Measurements from ENCODE around the gene FKBP5. TPM values are rescaled to one million over a fixed set of nuclear protein-coding genes. Genes with fewer than 3 reads are reported as not detected.

FKBP5 gene
- total and polyA plus RNA-seq, 8 donors, result 68.1 to 209 (median 110) TPM

DNA sequence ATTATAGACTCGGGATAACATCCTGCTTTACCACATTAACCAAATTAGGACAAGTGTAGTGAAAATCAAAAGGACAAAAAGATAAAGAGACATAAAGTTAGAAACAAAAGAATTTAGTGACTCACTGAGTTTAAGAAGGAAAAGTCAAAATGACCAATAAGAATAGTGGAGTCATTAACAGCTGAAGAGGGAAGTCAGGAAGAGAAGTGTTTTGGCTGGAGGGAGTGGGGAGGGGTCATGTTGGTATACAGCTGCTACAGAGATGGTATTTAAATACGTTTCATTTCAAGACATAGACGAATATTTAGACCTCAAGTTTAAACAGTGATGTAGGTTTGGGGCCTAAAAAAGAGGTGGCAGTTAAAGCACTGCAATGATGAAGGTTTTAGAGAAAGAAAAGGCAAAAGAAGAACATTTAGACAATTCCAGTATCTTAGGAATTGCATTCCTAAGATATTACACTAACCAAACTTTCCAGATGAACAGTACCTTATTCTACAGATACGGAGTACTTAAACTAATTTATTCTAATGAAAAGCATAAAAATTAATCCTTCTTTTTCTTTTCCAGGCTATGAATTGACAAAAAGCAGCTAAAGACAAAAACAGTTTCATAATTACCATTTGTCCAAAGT, 10.6 kb downstream of the FKBP5 start:
- WGBS, 5 donors, result 60 to 72% (median 64%) methylated on average over 4 of the region's 4 CpGs
- Histone ChIP-seq H3K36me3 (peaks cover 8 to 63% (median 52%) of the 10 kb centered on the region in 4 donors), H3K9me3 (no peaks in the 10 kb centered on the region), H3K27me3 (no peaks in the 10 kb centered on the region), H3K27ac (peak overlapping the region in 2 of 5 donors; percentile 14 to 41), H3K4me3 (peak overlapping the region in 2 of 4 donors; percentile 3 to 14), H3K4me1 (peaks cover 35 to 95% (median 79%) of the 10 kb centered on the region in 4 donors)
- intact Hi-C loops (cut with DNase I; ENCODE audit: low total_unique reads), result no loop called here
- no peak for DNase-seq
- TF ChIP-seq, protein P1, sequence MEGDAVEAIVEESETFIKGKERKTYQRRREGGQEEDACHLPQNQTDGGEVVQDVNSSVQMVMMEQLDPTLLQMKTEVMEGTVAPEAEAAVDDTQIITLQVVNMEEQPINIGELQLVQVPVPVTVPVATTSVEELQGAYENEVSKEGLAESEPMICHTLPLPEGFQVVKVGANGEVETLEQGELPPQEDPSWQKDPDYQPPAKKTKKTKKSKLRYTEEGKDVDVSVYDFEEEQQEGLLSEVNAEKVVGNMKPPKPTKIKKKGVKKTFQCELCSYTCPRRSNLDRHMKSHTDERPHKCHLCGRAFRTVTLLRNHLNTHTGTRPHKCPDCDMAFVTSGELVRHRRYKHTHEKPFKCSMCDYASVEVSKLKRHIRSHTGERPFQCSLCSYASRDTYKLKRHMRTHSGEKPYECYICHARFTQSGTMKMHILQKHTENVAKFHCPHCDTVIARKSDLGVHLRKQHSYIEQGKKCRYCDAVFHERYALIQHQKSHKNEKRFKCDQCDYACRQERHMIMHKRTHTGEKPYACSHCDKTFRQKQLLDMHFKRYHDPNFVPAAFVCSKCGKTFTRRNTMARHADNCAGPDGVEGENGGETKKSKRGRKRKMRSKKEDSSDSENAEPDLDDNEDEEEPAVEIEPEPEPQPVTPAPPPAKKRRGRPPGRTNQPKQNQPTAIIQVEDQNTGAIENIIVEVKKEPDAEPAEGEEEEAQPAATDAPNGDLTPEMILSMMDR (IDR thresholded peaks at IDR 0.05), result no peak
- no peak for TF ChIP-seq POLR2A (IDR thresholded peaks at IDR 0.05)
- TF ChIP-seq EP300 (IDR thresholded peaks at IDR 0.05), result no peak
- no peak for TF ChIP-seq POLR2AphosphoS5 (IDR thresholded peaks at IDR 0.05)

DNA sequence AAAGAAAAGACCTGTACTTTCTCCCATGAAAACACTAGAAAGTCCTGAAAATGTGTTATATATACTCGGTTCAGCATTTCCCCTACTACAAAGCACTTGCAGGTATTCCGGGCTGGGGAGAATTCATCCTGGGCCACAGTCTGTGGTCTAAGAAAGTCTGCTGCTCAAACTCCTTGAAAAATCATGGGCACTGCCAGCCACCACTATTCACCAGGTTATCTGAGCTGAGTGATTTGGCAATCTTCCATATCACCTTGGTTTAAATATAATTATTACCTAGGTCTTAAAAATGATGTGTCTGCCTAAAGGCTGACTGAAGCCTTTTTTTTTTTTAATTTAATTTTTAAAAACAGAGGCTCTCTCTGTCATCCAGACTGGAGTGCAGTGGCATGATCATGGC, 11.3 kb downstream of the FKBP5 start:
- TF ChIP-seq, protein P1 (IDR thresholded peaks at IDR 0.05), result no peak
- TF ChIP-seq POLR2AphosphoS5 (IDR thresholded peaks at IDR 0.05) (no peak), POLR2A (IDR thresholded peaks at IDR 0.05) (no peak)
- peak in 1 of 2 donors; percentile 54 for DNase-seq
- no peaks in the 10 kb centered on the region for H3K27me3 ChIP-seq
- intact Hi-C loops (cut with DNase I; ENCODE audit: low total_unique reads), result no loop called here
- no peaks in the 10 kb centered on the region for H3K9me3 ChIP-seq
- H3K27ac ChIP-seq, result peak overlapping the region in 3 of 5 donors; percentile 14 to 44 (median 41)
- H3K4me3 ChIP-seq, result peak overlapping the region in 2 of 4 donors; percentile 3 to 14
- H3K4me1 ChIP-seq, result peaks cover 35 to 95% (median 80%) of the 10 kb centered on the region in 4 donors
- peaks cover 8 to 62% (median 51%) of the 10 kb centered on the region in 4 donors for H3K36me3 ChIP-seq
- 27 to 77% (median 60%) methylated on average over 2 of the region's 2 CpGs for WGBS, 5 donors

DNA sequence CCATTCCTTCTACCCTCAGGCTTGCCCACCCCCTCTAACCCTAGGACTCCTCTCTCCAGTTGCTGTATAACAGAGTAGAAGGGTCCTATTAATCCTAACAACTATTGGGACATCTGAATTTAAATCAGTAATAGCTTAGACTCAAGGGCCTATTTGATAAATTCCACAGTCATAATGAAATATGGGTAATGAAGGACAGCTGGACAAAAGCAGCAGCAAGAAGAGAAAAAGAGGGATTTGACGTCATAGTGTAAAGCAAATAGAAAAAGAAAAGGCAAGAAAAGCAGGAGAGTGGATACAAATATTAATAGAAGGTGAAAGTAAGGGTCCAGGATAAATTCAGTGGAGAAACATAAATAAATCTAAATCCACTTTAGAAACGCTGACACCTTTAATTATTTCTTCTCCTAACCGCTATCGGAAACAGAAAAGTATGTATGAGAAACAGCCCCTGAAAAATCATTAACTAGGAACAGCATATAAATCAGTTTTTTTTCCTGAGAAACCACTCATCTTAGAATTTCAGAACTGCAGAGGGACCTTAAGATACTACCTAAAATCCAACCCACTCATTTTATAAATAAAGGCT, 12.8 kb downstream of the FKBP5 start:
- TF ChIP-seq POLR2A (IDR thresholded peaks at IDR 0.05) (no peak), EP300 (IDR thresholded peaks at IDR 0.05) (no peak), POLR2AphosphoS5 (IDR thresholded peaks at IDR 0.05) (no peak)
- TF ChIP-seq, protein P1 (IDR thresholded peaks at IDR 0.05), result no peak
- Histone ChIP-seq H3K4me1 (peaks cover 35 to 95% (median 71%) of the 10 kb centered on the region in 4 donors), H3K27me3 (no peaks in the 10 kb centered on the region), H3K36me3 (peaks cover 11 to 63% (median 51%) of the 10 kb centered on the region in 4 donors), H3K9me3 (no peaks in the 10 kb centered on the region), H3K4me3 (no peak overlapping the region), H3K27ac (no peak overlapping the region)
- no peak for DNase-seq
- intact Hi-C loops (cut with DNase I; ENCODE audit: low total_unique reads), result no loop called here
- WGBS, 5 donors, result 85 to 95% (median 91%) methylated on average over 4 of the region's 4 CpGs

DNA sequence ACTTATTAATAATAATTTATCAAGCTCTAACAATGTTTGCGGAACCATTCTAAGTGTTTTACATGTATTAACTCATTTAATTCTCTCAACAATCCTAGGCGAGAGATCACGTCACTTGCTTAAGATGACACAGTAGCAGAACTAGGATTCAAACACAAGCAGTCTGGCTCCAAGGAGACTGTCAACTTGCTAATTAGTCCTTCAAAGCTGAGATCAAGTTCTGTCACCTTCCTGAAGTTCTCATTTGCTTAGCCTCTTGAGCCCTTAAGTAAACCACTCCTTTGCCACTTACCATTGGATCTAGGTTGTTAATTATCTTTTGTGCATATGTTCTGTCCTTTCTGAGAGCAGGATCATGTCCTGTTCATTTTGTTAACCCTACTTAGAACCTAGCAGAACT, 14.1 kb downstream of the FKBP5 start:
- DNase-seq, result no peak
- no peak overlapping the region for H3K4me3 ChIP-seq
- H3K27ac ChIP-seq, result no peak overlapping the region
- no peaks in the 10 kb centered on the region for H3K9me3 ChIP-seq
- TF ChIP-seq POLR2AphosphoS5 (IDR thresholded peaks at IDR 0.05) (no peak), POLR2A (IDR thresholded peaks at IDR 0.05) (no peak), EP300 (IDR thresholded peaks at IDR 0.05) (no peak)
- TF ChIP-seq, protein P1 (IDR thresholded peaks at IDR 0.05), result no peak
- H3K36me3 ChIP-seq, result peaks cover 11 to 69% (median 52%) of the 10 kb centered on the region in 4 donors
- H3K4me1 ChIP-seq, result peaks cover 40 to 97% (median 68%) of the 10 kb centered on the region in 4 donors
- no peaks in the 10 kb centered on the region for H3K27me3 ChIP-seq
- intact Hi-C loops (cut with DNase I; ENCODE audit: low total_unique reads), result no loop called here
- 90 to 94% (median 92%) methylated on average over 3 of the region's 3 CpGs for WGBS, 5 donors

Measured in stomach (tissue), 9 donors.